GM19240 (cell line): ENCODE results near the gene VASH1.

Source experiments
- DNase-seq: peaks from one replicate; pipeline ENCODE4 v3.0.0; 2011; ENCODE audit warnings: low spot score; ENCODE audit not compliant: insufficient read length

VASH1 gene

GRCh38 chr14:76742185-76742584 is 19.1 kb upstream of the VASH1 start:
- DNase-seq: no peak

GRCh38 chr14:76742966-76743365 is 18.3 kb upstream of the VASH1 start:
- DNase-seq: no peak

GRCh38 chr14:76752744-76753143 is 8.5 kb upstream of the VASH1 start:
- no peak for DNase-seq

GRCh38 chr14:76753541-76754198 is 7.6 kb upstream of the VASH1 start:
- no peak for DNase-seq

GRCh38 chr14:76754586-76754985 is 6.7 kb upstream of the VASH1 start:
- DNase-seq: no peak

GRCh38 chr14:76755610-76756370 is 5.5 kb upstream of the VASH1 start:
- no peak for DNase-seq

- no peak for DNase-seq
These were observed 4.9 kb upstream of the VASH1 start for GRCh38 chr14:76756371-76756750.

- no peak for DNase-seq
These were observed 1.7 kb upstream of the VASH1 start for GRCh38 chr14:76759589-76759988.

GRCh38 chr14:76760331-76761135 is 735 bp upstream of the VASH1 start:
- DNase-seq: no peak

GRCh38 chr14:76761960-76762410 is 717 bp downstream of the VASH1 start:
- DNase-seq: no peak

GRCh38 chr14:76762411-76763095 is 1.3 kb downstream of the VASH1 start:
- DNase-seq: no peak

- DNase-seq: no peak
These were observed 2.1 kb downstream of the VASH1 start for GRCh38 chr14:76763096-76764041.

GRCh38 chr14:76765461-76765931 is 4.2 kb downstream of the VASH1 start:
- no peak for DNase-seq

GRCh38 chr14:76767681-76768656 is 6.7 kb downstream of the VASH1 start:
- peak; percentile 67 for DNase-seq

GRCh38 chr14:76768671-76769500 is 7.6 kb downstream of the VASH1 start:
- DNase-seq: no peak

GRCh38 chr14:76769636-76770292 is 8.5 kb downstream of the VASH1 start:
- DNase-seq: no peak

GRCh38 chr14:76770521-76771436 is 9.5 kb downstream of the VASH1 start:
- no peak for DNase-seq
